GM18526 (cell line): ENCODE results near the gene FAM181A.

Source experiments
- POLR2A ChIP-seq: IDR thresholded peaks from 3 replicates; pipeline ENCODE4 v1.6.1; 2011; ENCODE audit not compliant: insufficient read length; ENCODE audit errors: extremely low read depth

Gene FAM181A

DNA sequence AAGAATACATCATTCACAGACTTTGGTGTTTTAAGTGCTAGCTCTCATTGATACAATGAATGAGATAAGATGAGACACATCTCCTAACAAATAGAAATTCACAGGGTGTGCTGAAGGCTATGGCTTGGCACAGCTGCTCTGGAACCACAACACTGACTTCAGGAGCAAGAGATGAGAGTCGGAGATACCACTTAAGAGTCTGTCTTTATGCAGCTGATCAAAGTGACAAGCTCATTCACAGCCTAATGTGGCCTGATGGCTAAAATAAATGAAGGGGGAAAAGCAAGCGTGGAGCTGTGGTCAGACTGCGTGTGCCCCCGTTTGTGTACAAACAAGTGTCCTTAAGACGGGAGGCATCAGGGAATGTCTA lies 29.7 kb upstream of the FAM181A start:
- no peak for TF ChIP-seq POLR2A

DNA sequence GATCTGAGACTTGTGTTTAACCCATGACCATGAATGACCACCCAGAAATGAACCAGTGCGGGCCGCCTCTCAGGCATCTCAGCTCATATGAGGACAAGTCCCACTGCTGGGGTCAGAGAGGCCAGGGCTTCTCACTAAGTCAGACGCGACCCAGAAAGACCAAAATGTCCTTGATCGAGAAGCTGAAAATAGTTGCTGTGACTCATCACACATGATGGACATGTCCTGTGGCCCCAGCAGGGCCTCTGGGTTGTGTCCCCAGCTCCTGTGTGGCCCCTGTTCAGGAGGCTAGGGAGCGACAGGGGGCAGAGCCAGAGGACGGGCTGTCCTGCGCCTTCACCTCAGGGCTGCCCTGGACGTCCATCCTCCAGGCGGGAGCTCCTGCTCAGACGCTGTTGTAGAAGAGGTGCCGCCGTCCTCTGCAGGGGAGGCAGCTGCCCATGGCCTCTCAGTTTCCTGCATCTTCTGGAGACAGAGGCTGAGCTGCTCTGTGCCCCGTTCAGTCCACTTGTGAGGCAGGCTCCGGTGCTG lies 29.0 kb upstream of the FAM181A start:
- TF ChIP-seq POLR2A = no peak

DNA sequence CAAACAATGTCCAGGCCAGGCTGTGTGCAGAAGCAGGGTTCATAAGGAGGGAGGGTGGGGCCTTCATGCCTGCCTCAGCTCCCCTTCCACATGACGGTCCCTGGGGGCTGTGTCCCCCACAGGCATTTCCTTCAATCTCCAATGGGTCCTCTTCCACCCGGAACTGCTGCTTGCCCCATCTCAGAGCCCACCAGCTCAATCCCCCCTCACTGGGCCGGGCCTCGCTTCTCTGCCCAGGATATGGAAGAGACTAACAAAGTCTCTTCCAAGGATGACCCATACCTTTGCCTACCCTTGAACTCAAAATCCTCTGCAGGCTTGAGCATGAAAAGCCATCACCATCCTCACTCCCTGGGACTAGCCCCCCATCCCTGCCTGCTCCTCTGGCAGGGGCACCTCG lies 28.4 kb upstream of the FAM181A start:
- TF ChIP-seq POLR2A = no peak

DNA sequence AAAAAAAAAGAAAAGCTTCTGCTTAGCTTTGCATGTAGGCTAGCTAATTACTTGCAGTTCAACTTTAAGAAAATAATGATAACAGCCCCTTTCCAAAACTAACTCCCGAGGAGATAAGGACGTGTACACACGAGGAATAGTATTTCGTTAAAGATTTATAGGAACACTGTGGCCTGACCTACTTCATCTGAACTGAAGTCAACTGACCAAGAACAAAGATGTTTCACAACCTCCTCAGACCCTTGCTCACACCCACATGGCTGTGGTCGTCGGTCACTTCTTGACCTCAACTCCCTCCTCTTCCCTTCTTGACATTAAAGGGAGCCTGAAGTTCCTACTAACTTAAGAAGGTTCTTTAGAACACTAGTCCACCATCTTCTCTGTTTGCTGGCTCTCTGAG lies 25.3 kb upstream of the FAM181A start:
- no peak for TF ChIP-seq POLR2A

DNA sequence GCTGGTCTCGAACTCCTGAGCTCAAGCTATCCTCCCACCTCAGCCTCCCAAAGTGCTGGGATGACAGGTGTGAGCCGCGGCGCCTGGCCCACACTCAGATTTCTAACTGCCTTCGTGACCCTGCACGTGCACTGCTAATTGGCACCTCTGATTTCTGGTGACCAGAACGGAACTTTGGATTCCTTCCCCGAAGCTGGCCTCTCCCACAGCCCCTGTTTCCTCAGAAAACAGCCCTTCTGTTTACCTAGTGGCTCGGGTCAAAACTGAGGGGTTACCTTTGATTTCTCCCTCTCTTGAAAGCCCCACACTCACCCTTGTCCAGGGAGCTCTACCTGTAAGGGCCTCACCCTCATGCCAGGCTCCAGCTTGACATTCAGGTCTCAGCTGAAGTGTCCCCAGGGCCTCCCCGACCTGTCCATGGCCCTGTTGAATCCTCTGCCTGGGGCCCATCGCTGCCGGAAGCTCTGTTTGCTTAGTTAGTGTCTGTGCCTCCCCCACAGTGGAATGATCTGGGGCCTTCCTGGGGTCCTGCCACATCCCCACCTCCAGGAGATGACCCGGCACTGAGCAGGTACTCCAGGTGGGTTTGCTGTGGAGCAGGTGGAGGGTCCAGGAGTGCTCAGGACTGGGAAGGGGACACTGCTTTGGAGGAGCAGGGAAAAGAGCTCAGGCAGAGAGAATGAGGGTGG lies 24.4 kb upstream of the FAM181A start:
- no peak for TF ChIP-seq POLR2A

DNA sequence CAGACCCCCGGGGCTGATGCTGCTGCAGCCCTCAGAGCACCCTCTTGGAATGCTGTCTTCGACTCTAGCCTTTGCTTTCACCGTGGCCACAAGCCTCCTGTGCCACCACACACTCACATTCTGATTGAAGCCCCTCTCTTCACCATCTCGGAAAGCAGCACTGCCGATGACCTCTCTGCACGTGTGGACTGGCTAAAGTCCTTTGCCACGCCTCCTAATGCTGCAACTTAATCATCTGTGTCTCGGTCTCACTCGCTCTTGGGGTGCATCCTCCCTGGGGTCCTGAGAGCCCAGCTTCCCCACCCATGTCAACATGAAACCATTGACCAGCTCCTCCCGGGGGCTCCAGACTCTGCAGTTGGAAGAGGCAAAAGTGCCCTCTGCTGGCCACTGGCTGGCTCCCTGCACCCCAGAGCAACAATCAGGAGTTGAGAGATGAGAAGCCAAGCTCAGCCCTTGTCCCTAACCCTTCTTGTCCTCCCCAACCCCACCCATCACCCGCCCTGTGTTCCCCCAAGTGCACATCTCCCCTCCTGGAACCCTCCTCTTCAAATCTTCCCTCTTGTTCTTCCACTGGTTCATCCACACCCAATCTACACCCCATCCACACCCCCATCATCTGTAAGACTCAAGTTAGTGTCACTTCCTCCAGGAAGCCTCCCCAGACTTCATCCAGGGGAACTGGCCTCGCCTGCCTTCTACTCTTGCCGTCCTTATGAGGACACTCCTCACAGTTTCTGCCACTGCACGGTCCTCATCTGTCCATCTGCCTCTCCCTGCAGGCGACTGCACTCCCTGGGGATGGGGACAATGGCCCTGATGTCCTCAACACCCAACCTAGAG lies 23.6 kb upstream of the FAM181A start:
- no peak for TF ChIP-seq POLR2A

DNA sequence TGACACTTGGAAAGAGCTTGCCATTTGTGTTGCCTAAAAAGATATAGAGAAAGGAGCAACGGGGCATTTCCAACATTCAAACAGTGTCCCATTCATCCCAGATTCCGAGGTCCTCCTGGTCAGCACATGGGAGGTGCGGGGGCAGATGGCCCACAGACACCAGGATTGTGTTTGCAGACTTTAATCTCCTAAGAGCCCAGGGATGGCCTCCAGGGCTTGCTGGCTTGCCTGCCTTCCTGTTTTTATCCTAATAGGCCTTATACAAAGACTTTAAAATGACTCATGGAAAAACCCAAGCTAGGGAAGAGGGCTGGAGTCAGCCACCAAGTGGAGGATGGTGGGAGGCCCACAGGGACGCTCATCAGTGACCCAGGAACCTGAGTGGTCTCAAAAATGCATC lies 21.5 kb upstream of the FAM181A start:
- TF ChIP-seq POLR2A = no peak

DNA sequence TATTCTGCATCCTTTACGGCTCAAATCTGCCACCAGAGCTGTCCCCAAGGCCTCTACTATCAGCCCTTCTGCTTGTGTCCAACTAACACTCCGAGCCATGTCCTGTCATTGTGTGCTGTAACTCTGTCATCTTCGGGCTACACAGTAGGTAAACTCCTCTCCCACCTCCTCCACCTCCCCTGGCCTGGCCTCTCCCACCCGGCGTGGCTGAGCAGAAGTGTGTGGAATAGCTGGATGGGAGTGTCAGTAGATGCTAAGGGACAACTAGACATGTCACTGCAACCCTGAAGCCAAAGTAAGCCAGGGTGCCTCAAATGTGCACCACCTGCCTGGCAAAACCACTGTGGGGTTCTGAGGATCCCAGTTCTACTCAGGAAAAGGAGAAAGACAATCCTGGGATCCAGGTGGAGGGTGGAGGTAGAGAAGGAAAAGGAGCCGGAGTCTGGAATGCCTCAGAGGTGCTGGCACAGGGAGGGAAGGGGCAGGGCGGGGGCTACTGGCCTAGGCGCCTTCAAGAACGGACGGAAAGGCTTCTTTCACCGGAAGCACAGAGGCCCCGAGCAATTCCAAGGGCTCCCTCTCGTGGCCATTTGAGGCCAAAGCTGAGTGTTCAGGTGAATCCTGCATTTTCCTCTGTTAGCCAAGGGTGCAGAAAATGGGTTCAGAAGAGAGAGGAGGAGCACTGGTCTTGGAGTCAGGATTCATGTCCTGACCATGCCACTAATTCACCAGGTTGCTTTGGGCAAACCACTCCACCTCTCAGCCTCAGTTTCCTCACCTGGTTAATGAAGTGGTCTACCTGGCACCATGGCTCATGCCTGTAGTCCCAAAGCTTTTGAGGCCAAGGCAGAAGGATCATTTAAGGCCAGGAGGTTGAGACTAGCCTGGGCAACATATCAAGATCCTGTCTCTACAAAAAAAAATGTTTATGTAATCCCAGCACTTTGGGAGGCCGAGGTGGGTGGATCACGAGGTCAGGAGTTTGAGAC lies 20.5 kb upstream of the FAM181A start:
- TF ChIP-seq POLR2A = no peak

DNA sequence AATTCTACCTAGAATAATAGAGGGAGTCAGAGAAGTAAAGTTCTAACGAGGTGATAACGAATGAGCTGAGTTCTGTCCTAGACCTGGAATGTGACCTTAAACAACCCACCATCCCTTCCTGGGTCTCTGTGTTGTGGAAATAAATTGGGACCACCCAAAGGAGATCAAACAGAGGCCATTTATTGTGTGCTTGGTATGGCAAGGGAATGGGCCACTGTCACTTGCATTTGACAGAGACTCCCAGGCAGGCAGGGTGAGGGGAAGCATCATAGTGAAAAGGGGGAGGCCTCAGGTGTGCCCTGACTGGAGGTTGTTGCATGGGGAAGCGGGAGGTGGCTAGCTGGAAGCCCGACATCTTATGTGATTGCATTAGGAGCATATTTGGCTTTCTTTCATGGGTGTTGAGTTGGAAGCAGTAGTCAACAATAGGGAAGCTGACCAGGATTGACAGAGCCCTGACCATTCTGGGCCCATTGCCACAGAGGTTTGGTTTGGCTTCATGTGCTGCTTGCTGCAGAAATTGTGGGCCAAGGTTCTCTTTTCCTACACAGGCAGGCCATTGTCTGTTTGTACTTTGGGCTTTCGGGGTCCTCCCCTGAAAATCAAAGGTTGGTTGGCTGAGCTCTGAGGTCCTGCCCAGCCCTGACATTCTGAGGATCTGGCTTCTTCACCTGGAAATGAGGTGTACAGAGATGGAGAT lies 17.6 kb upstream of the FAM181A start:
- TF ChIP-seq POLR2A = no peak

DNA sequence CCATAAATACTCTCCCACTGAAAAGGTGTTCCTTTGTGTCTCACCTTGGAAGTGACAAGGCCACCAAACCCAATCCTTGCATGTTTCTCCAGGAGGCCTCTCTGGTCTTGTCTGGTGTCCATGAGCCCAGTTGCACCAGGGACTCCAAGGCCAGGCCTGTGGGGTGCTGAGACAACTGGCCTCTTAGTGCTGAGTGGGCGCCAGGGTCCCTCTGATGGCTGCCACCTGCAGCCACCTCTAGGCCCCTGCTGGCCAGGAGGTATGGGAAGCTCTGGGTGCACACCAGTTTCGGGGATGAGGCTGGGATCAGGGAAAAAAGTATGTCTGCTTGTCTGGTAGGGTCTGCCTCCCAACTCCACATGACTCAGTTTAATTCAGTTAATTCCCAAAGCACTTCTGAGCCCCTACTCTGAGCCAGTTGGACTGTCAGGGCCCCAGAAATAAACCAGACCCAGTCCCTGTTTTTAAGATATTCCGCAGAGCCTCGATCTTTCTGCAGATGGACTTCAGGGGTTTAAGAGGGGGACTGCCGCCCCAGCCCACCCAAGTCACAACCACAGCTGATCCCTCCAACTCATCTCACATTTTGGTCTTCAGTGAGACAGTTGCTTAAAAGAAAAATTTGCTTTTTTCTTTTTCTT lies 15.0 kb upstream of the FAM181A start:
- no peak for TF ChIP-seq POLR2A

DNA sequence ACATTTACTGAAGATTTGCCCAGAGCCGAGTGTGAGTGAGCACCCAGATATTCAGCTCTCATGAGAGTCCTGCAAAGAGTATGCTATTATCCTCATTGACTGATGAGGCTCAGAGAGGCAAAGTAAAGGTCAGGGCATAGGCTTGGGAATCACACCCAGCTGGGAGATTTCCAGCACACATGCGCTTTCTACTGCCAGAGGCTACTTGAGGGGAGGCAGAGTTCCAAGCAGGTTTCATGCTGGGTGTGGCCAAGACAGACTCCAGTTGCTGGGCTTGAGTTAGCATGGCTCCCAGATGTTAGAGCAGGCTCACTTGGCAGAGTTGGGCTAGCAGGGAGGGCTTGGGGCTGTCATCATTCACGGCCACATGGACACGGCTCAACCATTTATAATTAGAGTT lies 14.4 kb upstream of the FAM181A start:
- TF ChIP-seq POLR2A = no peak

DNA sequence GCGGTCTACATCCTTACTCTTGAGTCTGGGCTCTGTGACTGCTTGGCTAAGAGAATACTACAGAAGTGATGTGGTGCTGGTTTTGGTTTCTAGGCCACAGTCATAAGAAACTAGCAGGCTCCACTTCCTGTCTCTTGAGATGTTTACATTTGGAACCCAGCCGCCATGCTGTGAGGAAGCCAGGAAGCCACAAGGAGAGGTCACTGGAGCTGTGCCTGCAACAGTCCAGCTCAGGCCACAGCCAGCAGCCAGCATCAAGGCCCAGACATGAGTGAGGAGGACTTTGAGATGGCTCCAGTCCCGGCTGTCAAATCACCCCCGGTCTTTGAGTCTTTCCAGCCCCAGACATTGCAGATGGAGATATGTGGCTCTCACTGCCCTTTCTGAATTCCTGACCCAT lies 12.9 kb upstream of the FAM181A start:
- no peak for TF ChIP-seq POLR2A

DNA sequence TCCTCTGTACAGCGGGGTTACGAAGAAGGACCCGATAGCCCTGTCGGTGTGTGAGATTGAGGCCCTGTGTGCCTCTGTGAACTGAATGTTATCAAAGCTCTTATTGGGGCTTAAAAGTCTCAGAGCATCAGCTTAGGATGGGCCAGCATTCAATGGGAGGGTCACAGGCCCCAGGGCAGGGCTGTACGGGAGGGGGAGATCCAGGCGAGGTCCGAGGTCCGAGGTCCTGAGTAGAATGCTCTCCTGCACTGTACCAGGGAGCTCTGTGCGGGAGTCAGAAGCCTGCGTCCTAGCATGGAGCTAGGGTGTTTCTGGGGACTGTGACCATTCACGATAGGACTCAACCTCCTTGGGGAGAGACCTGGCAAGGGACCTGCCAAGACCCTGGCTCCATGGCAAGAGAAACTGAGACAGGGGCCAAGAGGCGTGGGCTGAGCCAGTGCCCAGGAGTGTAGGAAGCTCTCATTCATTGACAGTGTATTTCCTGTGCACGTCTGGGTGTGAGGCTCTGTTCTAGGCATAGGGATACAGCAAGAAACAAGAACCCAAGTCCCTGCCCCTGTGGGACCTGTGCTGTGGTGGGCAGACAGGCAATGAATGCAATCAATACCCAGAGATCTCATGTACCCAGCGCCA lies 12.0 kb upstream of the FAM181A start:
- TF ChIP-seq POLR2A = no peak

DNA sequence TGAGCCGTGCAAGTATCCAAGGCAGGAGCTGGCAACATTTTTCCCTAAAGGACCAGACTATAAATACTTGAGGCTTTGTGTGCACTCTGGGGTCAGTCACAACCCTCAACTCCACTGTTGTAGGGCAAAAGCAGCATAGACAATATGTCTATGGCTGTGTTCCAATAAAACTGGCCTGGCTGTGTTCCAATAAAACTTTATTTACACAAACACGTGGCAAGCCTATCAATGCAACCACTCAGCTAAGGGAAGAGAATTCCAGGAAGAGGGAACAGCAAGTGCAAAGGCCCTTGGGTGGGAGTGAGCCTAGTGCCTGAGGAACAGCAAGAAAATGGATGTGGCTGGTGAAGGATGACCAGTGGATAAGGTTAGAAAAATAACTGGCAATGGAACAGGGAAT lies 11.3 kb upstream of the FAM181A start:
- no peak for TF ChIP-seq POLR2A
